ENCODE results near the gene IL7R.

The IL7R gene

GRCh38 chr5:35819026-35819425 is 37.7 kb upstream of the IL7R start:
- no peak overlapping the region for H3K27ac ChIP-seq
- TF ChIP-seq CTCF (IDR thresholded peaks at IDR 0.05) (no peak), ZFX (IDR thresholded peaks at IDR 0.05; ENCODE audit: borderline replicate concordance) (no peak)

DNA sequence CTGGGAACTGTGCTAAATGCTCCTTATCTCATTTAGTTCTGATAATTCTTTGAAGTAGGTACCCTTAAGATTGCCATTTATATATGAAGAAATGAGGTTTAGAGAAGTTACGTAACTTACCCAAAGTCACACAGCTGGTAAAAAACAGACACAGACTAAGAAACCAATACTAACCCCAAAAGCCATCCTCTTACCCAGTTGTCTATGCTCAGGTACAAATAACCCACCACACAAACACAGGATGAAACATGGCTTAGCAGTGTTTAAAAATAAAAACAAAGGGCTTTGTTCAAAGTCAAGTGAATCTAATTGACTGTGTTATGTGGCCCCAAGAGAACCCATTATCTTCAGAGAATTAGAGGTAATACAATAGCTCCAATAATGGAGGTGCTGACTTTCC is 37.0 kb upstream of the IL7R start:
- TF ChIP-seq CTCF (IDR thresholded peaks at IDR 0.05): no peak
- no peak for TF ChIP-seq ZFX (IDR thresholded peaks at IDR 0.05; ENCODE audit: borderline replicate concordance)
- no peak overlapping the region for H3K27ac ChIP-seq

DNA sequence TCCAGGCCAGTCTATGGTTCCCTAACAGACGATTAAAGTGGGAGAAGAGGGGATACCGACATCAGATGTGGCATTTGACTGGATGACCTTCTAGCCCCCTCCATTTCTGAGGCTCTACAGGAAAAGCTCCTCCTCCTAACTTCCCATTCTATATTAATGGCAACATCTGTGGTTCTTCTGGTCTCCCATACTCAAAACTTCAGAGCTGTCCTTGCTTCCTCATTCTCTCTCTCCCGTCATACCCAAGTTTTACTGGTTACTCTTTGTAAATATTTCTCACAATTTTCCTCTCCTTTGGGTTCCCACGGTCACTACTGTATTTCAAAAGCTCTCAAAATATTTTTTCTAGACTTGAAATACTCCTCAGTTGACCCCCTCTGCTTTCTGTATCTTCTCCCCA is 36.0 kb upstream of the IL7R start:
- no peak overlapping the region for H3K27ac ChIP-seq
- TF ChIP-seq CTCF (IDR thresholded peaks at IDR 0.05) (no peak), ZFX (IDR thresholded peaks at IDR 0.05; ENCODE audit: borderline replicate concordance) (no peak)

GRCh38 chr5:35821513-35821912 is 35.2 kb upstream of the IL7R start:
- TF ChIP-seq CTCF (IDR thresholded peaks at IDR 0.05): no peak
- TF ChIP-seq ZFX (IDR thresholded peaks at IDR 0.05; ENCODE audit: borderline replicate concordance): no peak
- H3K27ac ChIP-seq: no peak overlapping the region

GRCh38 chr5:35822511-35822910 is 34.2 kb upstream of the IL7R start:
- no peak overlapping the region for H3K27ac ChIP-seq
- TF ChIP-seq ZFX (IDR thresholded peaks at IDR 0.05; ENCODE audit: borderline replicate concordance) (no peak), CTCF (IDR thresholded peaks at IDR 0.05) (no peak)

DNA sequence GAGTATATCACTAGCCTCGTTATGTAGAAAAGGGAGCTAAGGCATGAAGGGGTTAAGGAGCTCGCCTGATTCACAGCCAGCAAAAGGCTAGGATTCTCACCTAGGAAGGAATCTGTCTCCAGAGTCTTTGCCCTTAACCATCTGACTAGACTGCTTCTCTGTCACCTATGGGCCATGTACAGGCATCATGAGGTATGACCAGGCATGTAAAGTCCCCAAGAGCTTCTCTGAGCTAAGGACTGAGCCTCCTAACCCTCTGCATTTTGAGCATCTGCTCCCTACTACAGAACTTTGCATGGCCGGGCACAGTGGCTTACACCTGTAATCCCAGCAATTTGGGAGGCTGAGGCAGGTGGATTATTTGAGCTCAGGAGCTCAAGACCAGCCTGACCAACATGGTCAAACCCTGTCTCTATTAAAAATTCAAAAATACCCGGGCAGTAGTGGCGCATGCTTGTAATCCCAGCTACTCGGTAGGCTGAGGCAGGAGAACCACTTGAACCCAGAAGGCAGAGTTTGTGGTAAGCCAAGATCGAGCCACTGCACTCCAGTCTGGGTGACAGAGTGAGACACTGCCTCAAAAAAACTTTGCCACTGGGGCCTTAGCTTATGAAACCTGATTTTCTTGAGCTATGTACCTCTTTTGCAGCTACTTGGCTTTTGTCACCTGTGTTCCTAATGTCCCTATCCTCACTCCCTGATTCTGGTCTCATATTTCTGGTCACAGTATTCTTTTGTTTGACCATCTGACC is 33.2 kb upstream of the IL7R start:
- no peak overlapping the region for H3K27ac ChIP-seq
- TF ChIP-seq ZFX (IDR thresholded peaks at IDR 0.05; ENCODE audit: borderline replicate concordance) (no peak), CTCF (IDR thresholded peaks at IDR 0.05) (no peak)

GRCh38 chr5:35826056-35826455 is 30.6 kb upstream of the IL7R start:
- no peak for TF ChIP-seq CTCF (IDR thresholded peaks at IDR 0.05)
- no peak for TF ChIP-seq ZFX (IDR thresholded peaks at IDR 0.05; ENCODE audit: borderline replicate concordance)
- no peak overlapping the region for H3K27ac ChIP-seq

Data from 22Rv1 (cell line).